ENCODE results near the gene KCNK6. TPM values are rescaled to one million over a fixed set of nuclear protein-coding genes. Genes with fewer than 3 reads are reported as not detected.

The KCNK6 gene
- total RNA-seq, 1 experiment from 2014 or later, result 18.3 TPM

DNA sequence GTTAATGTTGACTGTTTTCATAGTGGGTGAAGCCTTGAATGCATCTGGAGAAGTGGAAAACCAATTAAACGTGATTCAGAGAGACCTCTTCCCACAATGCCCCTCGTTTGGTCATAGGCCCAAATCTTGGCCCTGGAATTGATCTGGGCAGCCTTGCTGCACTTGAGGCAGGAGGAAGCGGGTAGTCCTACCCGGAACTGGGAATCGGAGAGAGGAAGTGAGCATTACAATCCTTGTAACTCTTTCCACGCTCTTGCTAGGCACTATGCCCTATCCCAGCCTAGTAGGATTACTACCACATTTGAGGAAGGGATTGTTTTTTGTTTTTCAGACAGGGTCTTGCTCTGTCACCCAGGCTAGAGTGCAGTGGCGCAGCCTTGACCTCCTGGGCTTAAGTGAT lies 3.6 kb downstream of the KCNK6 start:
- TF ChIP-seq ZNF425 (CRISPR knock-in tag; conservative IDR thresholded peaks at IDR 0.05) (no peak), GABPB1 (CRISPR knock-in tag; IDR thresholded peaks at IDR 0.05) (no peak)
- TF ChIP-seq, protein P1, sequence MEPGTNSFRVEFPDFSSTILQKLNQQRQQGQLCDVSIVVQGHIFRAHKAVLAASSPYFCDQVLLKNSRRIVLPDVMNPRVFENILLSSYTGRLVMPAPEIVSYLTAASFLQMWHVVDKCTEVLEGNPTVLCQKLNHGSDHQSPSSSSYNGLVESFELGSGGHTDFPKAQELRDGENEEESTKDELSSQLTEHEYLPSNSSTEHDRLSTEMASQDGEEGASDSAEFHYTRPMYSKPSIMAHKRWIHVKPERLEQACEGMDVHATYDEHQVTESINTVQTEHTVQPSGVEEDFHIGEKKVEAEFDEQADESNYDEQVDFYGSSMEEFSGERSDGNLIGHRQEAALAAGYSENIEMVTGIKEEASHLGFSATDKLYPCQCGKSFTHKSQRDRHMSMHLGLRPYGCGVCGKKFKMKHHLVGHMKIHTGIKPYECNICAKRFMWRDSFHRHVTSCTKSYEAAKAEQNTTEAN (CRISPR knock-in tag; IDR thresholded peaks at IDR 0.05), result no peak
- ATAC-seq (no peak), DNase-seq (ENCODE audit: low spot score) (no peak)
- peaks cover 33% of the 10 kb centered on the region for H3K27me3 Mint-ChIP-seq (ENCODE audit: low read depth)
- H3K4me3 Mint-ChIP-seq, result no peak overlapping the region
- ChIA-PET POLR2A (no interaction called here), CTCF (no interaction called here)
- H3K36me3 Mint-ChIP-seq, result peaks cover 12% of the 10 kb centered on the region
- H3K4me1 Mint-ChIP-seq, result peaks cover 20% of the 10 kb centered on the region
- no peaks in the 10 kb centered on the region for H3K9me3 Mint-ChIP-seq
- no peak overlapping the region for H3K27ac Mint-ChIP-seq

- POLR2A ChIA-PET, result no interaction called here
- DNase-seq (ENCODE audit: low spot score), result no peak
- Mint-ChIP-seq H3K27ac (no peak overlapping the region), H3K4me3 (no peak overlapping the region), H3K9me3 (no peaks in the 10 kb centered on the region), H3K27me3 (ENCODE audit: low read depth) (peaks cover 21% of the 10 kb centered on the region), H3K4me1 (peaks cover 14% of the 10 kb centered on the region; the same call in 1 of the 2 replicates), H3K36me3 (peaks cover 12% of the 10 kb centered on the region)
- TF ChIP-seq EMX1 (CRISPR knock-in tag; IDR thresholded peaks at IDR 0.05), result no peak
- no peak for TF ChIP-seq GTF2I (CRISPR knock-in tag; conservative IDR thresholded peaks at IDR 0.05)
- TF ChIP-seq ZNF423 (CRISPR knock-in tag; IDR thresholded peaks at IDR 0.05), result no peak
- TF ChIP-seq NR3C1 (CRISPR knock-in tag; conservative IDR thresholded peaks at IDR 0.05; ENCODE audit: low read depth), result no peak
- TF ChIP-seq MXD4 (CRISPR knock-in tag; IDR thresholded peaks at IDR 0.05; ENCODE audit: borderline replicate concordance), result no peak
- no peak for TF ChIP-seq OVOL2 (CRISPR knock-in tag; IDR thresholded peaks at IDR 0.05; ENCODE audit: borderline replicate concordance)
- TF ChIP-seq E2F4 (CRISPR knock-in tag; IDR thresholded peaks at IDR 0.05; ENCODE audit: borderline replicate concordance, low read depth), result no peak
- TF ChIP-seq, protein P2, sequence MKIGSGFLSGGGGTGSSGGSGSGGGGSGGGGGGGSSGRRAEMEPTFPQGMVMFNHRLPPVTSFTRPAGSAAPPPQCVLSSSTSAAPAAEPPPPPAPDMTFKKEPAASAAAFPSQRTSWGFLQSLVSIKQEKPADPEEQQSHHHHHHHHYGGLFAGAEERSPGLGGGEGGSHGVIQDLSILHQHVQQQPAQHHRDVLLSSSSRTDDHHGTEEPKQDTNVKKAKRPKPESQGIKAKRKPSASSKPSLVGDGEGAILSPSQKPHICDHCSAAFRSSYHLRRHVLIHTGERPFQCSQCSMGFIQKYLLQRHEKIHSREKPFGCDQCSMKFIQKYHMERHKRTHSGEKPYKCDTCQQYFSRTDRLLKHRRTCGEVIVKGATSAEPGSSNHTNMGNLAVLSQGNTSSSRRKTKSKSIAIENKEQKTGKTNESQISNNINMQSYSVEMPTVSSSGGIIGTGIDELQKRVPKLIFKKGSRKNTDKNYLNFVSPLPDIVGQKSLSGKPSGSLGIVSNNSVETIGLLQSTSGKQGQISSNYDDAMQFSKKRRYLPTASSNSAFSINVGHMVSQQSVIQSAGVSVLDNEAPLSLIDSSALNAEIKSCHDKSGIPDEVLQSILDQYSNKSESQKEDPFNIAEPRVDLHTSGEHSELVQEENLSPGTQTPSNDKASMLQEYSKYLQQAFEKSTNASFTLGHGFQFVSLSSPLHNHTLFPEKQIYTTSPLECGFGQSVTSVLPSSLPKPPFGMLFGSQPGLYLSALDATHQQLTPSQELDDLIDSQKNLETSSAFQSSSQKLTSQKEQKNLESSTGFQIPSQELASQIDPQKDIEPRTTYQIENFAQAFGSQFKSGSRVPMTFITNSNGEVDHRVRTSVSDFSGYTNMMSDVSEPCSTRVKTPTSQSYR (CRISPR knock-in tag; IDR thresholded peaks at IDR 0.05), result no peak
- TF ChIP-seq, protein P3, sequence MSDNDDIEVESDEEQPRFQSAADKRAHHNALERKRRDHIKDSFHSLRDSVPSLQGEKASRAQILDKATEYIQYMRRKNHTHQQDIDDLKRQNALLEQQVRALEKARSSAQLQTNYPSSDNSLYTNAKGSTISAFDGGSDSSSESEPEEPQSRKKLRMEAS (CRISPR knock-in tag; IDR thresholded peaks at IDR 0.05), result no peak
- no peak for ATAC-seq
- CTCF ChIA-PET, result no interaction called here
Observed at GRCh38 chr19:38324431-38324830, 4.8 kb downstream of the KCNK6 start.

GRCh38 chr19:38326591-38326990 lies 6.9 kb downstream of the KCNK6 start:
- no peak for TF ChIP-seq GRHL2 (CRISPR knock-in tag; IDR thresholded peaks at IDR 0.05; ENCODE audit: insufficient replicate concordance, severe bottlenecking)
- TF ChIP-seq CDX4 (CRISPR knock-in tag; IDR thresholded peaks at IDR 0.05; ENCODE audit: borderline replicate concordance), result no peak
- no peak for TF ChIP-seq FOXJ3 (CRISPR knock-in tag; IDR thresholded peaks at IDR 0.05; ENCODE audit: borderline replicate concordance)
- TF ChIP-seq USF2 (CRISPR knock-in tag; IDR thresholded peaks at IDR 0.05), result no peak
- ATAC-seq (no peak), DNase-seq (ENCODE audit: low spot score) (no peak)
- CTCF ChIA-PET, result no interaction called here
- H3K27ac Mint-ChIP-seq, result no peak overlapping the region
- H3K4me3 Mint-ChIP-seq, result no peak overlapping the region
- POLR2A ChIA-PET, result no interaction called here
- no peaks in the 10 kb centered on the region for H3K9me3 Mint-ChIP-seq
- peaks cover 12% of the 10 kb centered on the region for H3K36me3 Mint-ChIP-seq
- H3K27me3 Mint-ChIP-seq (ENCODE audit: low read depth), result peaks cover 3% of the 10 kb centered on the region; the same call in 1 of the 2 replicates
- 0 out of 2 replicates have a peak, but pooled peaks cover 1% of the 10 kb centered on the region for H3K4me1 Mint-ChIP-seq

Data from WTC11 (cell line).